Panc1 (cell line): ENCODE results near the gene TNFRSF18. TPM values are rescaled to one million over a fixed set of nuclear protein-coding genes. Genes with fewer than 3 reads are reported as not detected.
"Not testable (repeated sequence)": the region's sequence is repeated elsewhere in the genome, so short reads cannot be mapped to it uniquely, and the experiment has no call there.

Experiments used
- ATAC-seq: fragments of 200-7000 bp; cut with Tn5 transposase; 2 replicates; pipeline ENCODE4 v1.9.1; 2020; ENCODE audit warnings: mild to moderate bottlenecking, moderate library complexity
- BruUV-seq: library from RNA; stranded (reverse); fragments of 400-500 nt; replicated peaks from 2 replicates; lab custom pipeline; 2021; lab: Mats Ljungman, UMichigan
- CTCF ChIA-PET: fragments of 300-600 bp; sonication (Branson Sonifier 250); formaldehyde crosslinking; loops from one replicate; lab custom pipeline; 2022; ENCODE audit warnings: antibody characterized with exemption; lab: Charles Lee
- POLR2A ChIA-PET: fragments of 300-600 bp; sonication (Branson Sonifier 250); formaldehyde crosslinking; loops from one replicate; lab custom pipeline; 2022; ENCODE audit warnings: antibody characterized with exemption; lab: Charles Lee
- DNase-seq: peaks from one replicate; pipeline ENCODE4 v3.0.0-alpha.2; 2010; ENCODE audit warnings: low read depth, low spot score
- H3K27ac ChIP-seq: 2 replicates; pipeline ENCODE4 v1.5.1; 2011; ENCODE audit warnings: mild to moderate bottlenecking, low read length, inconsistent platforms
- H3K27me3 ChIP-seq: fragments of 200-500 bp; sonication (Bioruptor generic); 2 replicates; pipeline ENCODE4 v1.6.0; 2014; ENCODE audit warnings: low read length, inconsistent platforms; ENCODE audit not compliant: control insufficient read depth, insufficient read depth
- H3K36me3 ChIP-seq: fragments of 200-500 bp; sonication (Bioruptor generic); 2 replicates; pipeline ENCODE4 v1.5.1; 2014; ENCODE audit warnings: inconsistent platforms, mild to moderate bottlenecking, low read length, moderate library complexity; ENCODE audit not compliant: control insufficient read depth, insufficient read depth
- H3K4me1 ChIP-seq: 2 replicates; pipeline ENCODE4 v1.5.1; 2011; ENCODE audit warnings: inconsistent platforms, mild to moderate bottlenecking, low read length, moderate library complexity; ENCODE audit not compliant: control insufficient read depth, insufficient read depth
- H3K4me3 ChIP-seq, 2 experiments: 2 replicates each; pipeline ENCODE4 v1.5.1; 2011 to 2012; ENCODE audit warnings: low read depth in 2 of 2, low read length in 2 of 2, mild to moderate bottlenecking in 2 of 2, inconsistent platforms in 1 of 2, moderate library complexity in 1 of 2
- H3K9me3 ChIP-seq: fragments of 200-500 bp; sonication (Bioruptor generic); 2 replicates; pipeline ENCODE4 v1.5.1; 2014; ENCODE audit warnings: low read depth, mild to moderate bottlenecking, inconsistent platforms, low read length, moderate library complexity; ENCODE audit not compliant: control insufficient read depth, insufficient read depth
- POLR2AphosphoS5 ChIP-seq: IDR thresholded peaks from 2 replicates; pipeline ENCODE4 v1.6.1; 2012; ENCODE audit warnings: mild to moderate bottlenecking, low read depth, low read length, moderate library complexity
- REST ChIP-seq, 2 experiments: IDR thresholded peaks; 2 replicates each; pipeline ENCODE4 v1.6.1; 2011 to 2012; ENCODE audit warnings: low read depth in 2 of 2, control low read depth in 1 of 2, low read length in 1 of 2, mild to moderate bottlenecking in 1 of 2, moderate library complexity in 1 of 2; ENCODE audit not compliant: insufficient read depth in 1 of 2
- SIN3A ChIP-seq: IDR thresholded peaks from 2 replicates; pipeline ENCODE4 v1.6.1; 2012; ENCODE audit warnings: low read depth, mild to moderate bottlenecking, low read length, moderate library complexity, borderline replicate concordance; ENCODE audit not compliant: insufficient read depth
- TCF7L2 ChIP-seq: IDR thresholded peaks from 2 replicates; pipeline ENCODE4 v1.6.1; 2011; ENCODE audit warnings: mild to moderate bottlenecking, low read depth, low read length, inconsistent platforms
- in situ Hi-C: cut with HindIII; loops from 2 replicates; pipeline ENCODE4 v1.10.0; 2016; ENCODE audit warnings: low sequenced_read_pairs, low pct_unique_long_range_greater_than_20kb
- intact Hi-C: fragments of 100-400 bp; cut with micrococcal nuclease; formaldehyde crosslinking; loops from one replicate; pipeline ENCODE4 v1.10.0; 2022; ENCODE audit not compliant: unreplicated experiment
- total RNA-seq: library from RNA; stranded (reverse); gene quantifications from one replicate; pipeline ENCODE4 v1.2.1, GENCODE V29; 2021; ENCODE audit not compliant: unreplicated experiment
- TF ChIP-seq, protein P1 (sequence below): fragments of 450-650 bp; IDR thresholded peaks from 2 replicates; pipeline ENCODE4 v1.5.1; 2017; ENCODE audit warnings: mild to moderate bottlenecking

The TNFRSF18 gene
- total RNA-seq, 1 experiment from 2014 or later: 4.3 TPM

- Histone ChIP-seq H3K27me3 (no peaks in the 10 kb centered on the region), H3K4me3 (no peak overlapping the region), H3K36me3 (no peaks in the 10 kb centered on the region), H3K4me1 (no peaks in the 10 kb centered on the region), H3K27ac (no peak overlapping the region), H3K9me3 (no peaks in the 10 kb centered on the region)
- intact Hi-C loops (no loop called here), in situ Hi-C loops (no loop called here)
- DNase-seq: no peak
- BruUV-seq: no TSS peak
- ChIA-PET CTCF (no interaction called here), POLR2A (no interaction called here)
- TF ChIP-seq REST (IDR thresholded peaks at IDR 0.05; ENCODE audit: insufficient read depth in 1 of 2, low read depth in 2 of 2, low read length in 1 of 2) (no peak), SIN3A (no peak), POLR2AphosphoS5 (no peak), TCF7L2 (no peak)
- TF ChIP-seq, protein P1, sequence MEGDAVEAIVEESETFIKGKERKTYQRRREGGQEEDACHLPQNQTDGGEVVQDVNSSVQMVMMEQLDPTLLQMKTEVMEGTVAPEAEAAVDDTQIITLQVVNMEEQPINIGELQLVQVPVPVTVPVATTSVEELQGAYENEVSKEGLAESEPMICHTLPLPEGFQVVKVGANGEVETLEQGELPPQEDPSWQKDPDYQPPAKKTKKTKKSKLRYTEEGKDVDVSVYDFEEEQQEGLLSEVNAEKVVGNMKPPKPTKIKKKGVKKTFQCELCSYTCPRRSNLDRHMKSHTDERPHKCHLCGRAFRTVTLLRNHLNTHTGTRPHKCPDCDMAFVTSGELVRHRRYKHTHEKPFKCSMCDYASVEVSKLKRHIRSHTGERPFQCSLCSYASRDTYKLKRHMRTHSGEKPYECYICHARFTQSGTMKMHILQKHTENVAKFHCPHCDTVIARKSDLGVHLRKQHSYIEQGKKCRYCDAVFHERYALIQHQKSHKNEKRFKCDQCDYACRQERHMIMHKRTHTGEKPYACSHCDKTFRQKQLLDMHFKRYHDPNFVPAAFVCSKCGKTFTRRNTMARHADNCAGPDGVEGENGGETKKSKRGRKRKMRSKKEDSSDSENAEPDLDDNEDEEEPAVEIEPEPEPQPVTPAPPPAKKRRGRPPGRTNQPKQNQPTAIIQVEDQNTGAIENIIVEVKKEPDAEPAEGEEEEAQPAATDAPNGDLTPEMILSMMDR: no peak
- no peak for ATAC-seq
These were observed 29.5 kb downstream of the TNFRSF18 start for GRCh38 chr1:1176931-1177330.

- CTCF ChIA-PET, H3K27me3 ChIP-seq, H3K36me3 ChIP-seq, H3K4me1 ChIP-seq, DNase-seq, POLR2A ChIA-PET, H3K27ac ChIP-seq, H3K9me3 ChIP-seq, H3K4me3 ChIP-seq, ATAC-seq, intact Hi-C loops, BruUV-seq, in situ Hi-C loops: not testable (repeated sequence)
These were observed 30.2 kb downstream of the TNFRSF18 start for GRCh38 chr1:1176063-1176761.

GRCh38 chr1:1175221-1176062 is 30.9 kb downstream of the TNFRSF18 start:
- H3K4me1 ChIP-seq: no peaks in the 10 kb centered on the region
- H3K4me3 ChIP-seq: no peak overlapping the region
- intact Hi-C loops: no loop called here
- no peaks in the 10 kb centered on the region for H3K27me3 ChIP-seq
- no peaks in the 10 kb centered on the region for H3K9me3 ChIP-seq
- TF ChIP-seq REST (IDR thresholded peaks at IDR 0.05; ENCODE audit: insufficient read depth in 1 of 2, low read depth in 2 of 2, low read length in 1 of 2): no peak
- TF ChIP-seq, protein P1: no peak
- TF ChIP-seq TCF7L2: no peak
- no peak for TF ChIP-seq SIN3A
- TF ChIP-seq POLR2AphosphoS5: no peak
- in situ Hi-C loops: no loop called here
- ChIA-PET CTCF (no interaction called here), POLR2A (no interaction called here)
- no peaks in the 10 kb centered on the region for H3K36me3 ChIP-seq
- H3K27ac ChIP-seq: no peak overlapping the region
- DNase-seq: no peak
- ATAC-seq: no peak
- no TSS peak for BruUV-seq
